CD4-positive, CD25-positive, alpha-beta regulatory T cell (primary cell): ENCODE measurements around the gene PDE6B. TPM values are rescaled to one million over a fixed set of nuclear protein-coding genes. Genes with fewer than 3 reads are reported as not detected.
A peak's percentile ranks its signal among the peaks of the same experiment; 100 is the strongest.
"Not testable (repeated sequence)": the region's sequence is repeated elsewhere in the genome, so short reads cannot be mapped to it uniquely, and the experiment has no call there.

Source experiments
- ATAC-seq, 2 donors: fragments of 150-1000 bp; cut with Tn5 transposase; one replicate each; pipeline ENCODE4 v1.10.0; 2021; ENCODE audit warnings: low read depth in 2 of 2, moderate number of reproducible peaks in 2 of 2, moderate library complexity in 1 of 2
- DNase-seq, 3 donors: peaks; one replicate each; pipeline versions ENCODE4 v3.0.0 to v3.0.0-alpha.2; 2012 to 2022; ENCODE audit warnings: mixed read lengths in 1 of 3
- H3K27ac ChIP-seq: one replicate; pipeline ENCODE4 v1.7.0; 2013; ENCODE audit warnings: mild to moderate bottlenecking, low read length; ENCODE audit not compliant: insufficient read depth, poor library complexity, severe bottlenecking
- H3K27me3 ChIP-seq: one replicate; pipeline ENCODE4 v1.7.0; 2013; ENCODE audit warnings: low read length; ENCODE audit not compliant: control insufficient read depth, insufficient read depth
- H3K36me3 ChIP-seq: one replicate; pipeline ENCODE4 v1.7.0; 2013; ENCODE audit warnings: mild to moderate bottlenecking, low read length, moderate library complexity; ENCODE audit not compliant: control insufficient read depth, insufficient read depth
- H3K4me1 ChIP-seq: 2 replicates; pipeline ENCODE4 v1.7.0; 2013; ENCODE audit warnings: mild to moderate bottlenecking, low read length; ENCODE audit not compliant: insufficient read depth, control insufficient read depth, poor library complexity, severe bottlenecking
- H3K4me3 ChIP-seq: one replicate; pipeline ENCODE4 v1.7.0; 2013; ENCODE audit warnings: low read depth, mild to moderate bottlenecking, low read length, moderate library complexity
- H3K9me3 ChIP-seq, 2 experiments: 1 replicate in 1 of 2; 2 replicates in 1 of 2; pipeline ENCODE4 v1.7.0; 2013; ENCODE audit warnings: low read length in 2 of 2, mild to moderate bottlenecking in 1 of 2, moderate library complexity in 1 of 2; ENCODE audit not compliant: control insufficient read depth in 2 of 2
- H3K27ac Mint-ChIP-seq, 3 donors: one replicate each; pipeline ENCODE4 v1.8.0; 2020 to 2022; ENCODE audit warnings: mild to moderate bottlenecking in 3 of 3, mixed read lengths in 3 of 3, moderate library complexity in 2 of 3
- H3K27me3 Mint-ChIP-seq: one replicate; pipeline ENCODE4 v1.8.0; 2022; ENCODE audit warnings: mild to moderate bottlenecking, mixed read lengths
- H3K36me3 Mint-ChIP-seq: one replicate; pipeline ENCODE4 v1.8.0; 2020; ENCODE audit warnings: mixed read lengths
- H3K4me1 Mint-ChIP-seq, 4 donors: one replicate each; pipeline ENCODE4 v1.8.0; 2020 to 2022; ENCODE audit warnings: mixed read lengths in 4 of 4, mild to moderate bottlenecking in 1 of 4
- H3K4me3 Mint-ChIP-seq, 4 donors: one replicate each; pipeline ENCODE4 v1.8.0; 2020 to 2022; ENCODE audit warnings: mild to moderate bottlenecking in 4 of 4, mixed read lengths in 4 of 4, moderate library complexity in 3 of 4
- H3K9me3 Mint-ChIP-seq, 7 donors: one replicate each; pipeline ENCODE4 v1.8.0; 2020 to 2022; ENCODE audit warnings: mixed read lengths in 7 of 7, mild to moderate bottlenecking in 3 of 7, moderate library complexity in 2 of 7
- polyA plus RNA-seq, 4 donors: library from polyadenylated mRNA; unstranded; fragments of 300-500 nt; fragmentation: Illumina TruSeq; gene quantifications; one replicate each; pipeline ENCODE4 v1.2.3, GENCODE V29; 2021
- total RNA-seq: library from RNA; stranded (reverse); gene quantifications from one replicate; pipeline ENCODE4 v1.2.3, GENCODE V29; 2022

PDE6B gene
- total and polyA plus RNA-seq, 5 donors from 2014 or later: 12.3 to 19.8 (median 13.8) TPM

DNA sequence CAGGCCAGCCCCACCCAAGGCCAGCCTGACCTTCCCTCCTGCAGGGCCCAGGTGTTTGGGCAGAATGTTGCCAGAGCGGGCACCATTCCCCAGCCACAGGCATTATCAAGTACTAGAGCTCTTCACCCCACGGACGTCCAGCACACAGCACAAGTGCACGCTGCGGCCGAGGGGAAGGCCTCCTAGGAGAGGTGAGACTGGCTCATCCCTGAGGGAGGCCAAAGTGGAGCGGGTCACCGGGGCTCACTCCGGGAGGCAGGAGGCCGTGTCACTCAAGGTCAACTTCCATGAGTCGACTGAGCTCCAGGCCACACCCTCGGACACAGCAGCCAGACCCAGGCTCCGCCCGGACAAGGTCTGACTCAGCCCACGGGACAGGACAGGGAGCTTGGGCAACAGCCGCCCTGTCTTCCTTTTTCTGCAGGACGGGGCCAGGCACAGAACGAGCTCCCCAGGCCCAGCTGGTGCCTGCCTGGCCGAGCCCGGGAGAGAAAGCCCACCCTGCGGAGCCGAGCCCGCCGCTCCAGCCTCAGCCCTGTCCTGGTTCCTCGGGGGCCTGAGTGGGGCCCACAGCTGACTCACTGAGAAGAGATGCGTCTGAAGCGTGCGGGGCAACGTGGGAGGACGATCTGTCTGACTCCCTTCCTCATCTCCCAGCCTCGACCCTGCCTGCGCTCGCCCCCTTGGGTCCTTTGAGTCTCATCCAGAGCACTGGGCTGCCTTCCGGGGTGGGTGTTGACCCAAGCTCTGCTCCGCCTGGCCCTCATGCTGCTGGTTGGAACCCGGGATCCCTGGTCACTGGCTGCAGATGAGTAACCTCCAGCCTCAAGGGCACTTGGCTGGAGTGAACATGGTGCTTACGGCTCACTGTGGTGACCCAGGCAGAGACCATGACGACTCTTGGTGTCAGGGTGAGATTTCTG, 61.9 kb downstream of the PDE6B start:
- Mint-ChIP-seq H3K27me3 (no peaks in the 10 kb centered on the region), H3K27ac (no peak overlapping the region), H3K4me1 (peaks cover 0 to 9% (median 2%) of the 10 kb centered on the region in 4 donors), H3K9me3 (no peaks in the 10 kb centered on the region), H3K4me3 (no peak overlapping the region), H3K36me3 (no peaks in the 10 kb centered on the region)
- Histone ChIP-seq H3K36me3 (no peaks in the 10 kb centered on the region), H3K27me3 (no peaks in the 10 kb centered on the region), H3K4me3 (no peak overlapping the region), H3K4me1 (peaks cover 8% of the 10 kb centered on the region), H3K9me3 (no peaks in the 10 kb centered on the region), H3K27ac (no peak overlapping the region)
- no peak for ATAC-seq
- peak in 1 of 3 donors; percentile 2 for DNase-seq

DNA sequence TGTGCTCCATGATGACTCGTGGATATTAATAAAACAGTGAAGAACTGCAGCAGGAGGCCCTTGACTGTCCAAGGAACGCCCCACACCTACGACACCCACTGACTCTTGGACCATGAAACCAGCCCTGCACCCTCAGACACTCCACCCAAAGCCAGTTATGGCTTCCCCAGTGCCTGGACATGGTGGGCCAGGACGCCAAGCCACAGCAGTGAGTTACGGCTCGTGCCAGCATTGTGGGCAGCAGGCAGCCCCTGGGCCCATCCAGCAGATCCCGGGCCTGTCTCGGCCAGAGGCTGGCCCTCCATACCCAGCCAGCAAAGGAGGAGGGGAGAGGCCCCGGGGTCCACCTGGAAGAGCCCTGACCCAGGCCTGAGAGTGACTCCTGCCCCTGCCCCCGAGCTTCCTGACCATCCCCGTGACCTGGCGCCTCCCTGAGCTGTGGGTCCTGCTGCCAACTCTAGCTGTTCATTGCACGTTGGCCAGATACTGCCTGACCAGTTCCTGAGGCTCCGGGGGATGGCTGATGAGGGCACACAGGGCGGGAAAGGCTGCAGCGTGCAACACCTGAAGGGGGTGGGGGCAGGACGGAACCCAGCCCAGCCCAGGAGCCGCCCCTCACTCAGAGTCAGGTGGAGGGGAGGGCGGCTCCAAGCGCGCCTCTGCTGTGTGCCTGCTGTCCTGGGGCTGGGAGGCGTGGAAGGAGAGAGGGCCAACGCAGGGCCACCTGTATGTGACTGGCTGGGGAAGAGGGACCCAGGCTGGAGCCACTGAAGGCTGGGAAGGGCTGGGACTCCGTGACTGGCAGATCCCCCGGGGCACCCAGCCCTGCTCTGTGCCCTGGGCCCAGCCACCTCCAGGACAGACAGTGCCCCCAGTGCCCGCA, 62.8 kb downstream of the PDE6B start:
- Histone ChIP-seq H3K9me3 (no peaks in the 10 kb centered on the region), H3K36me3 (no peaks in the 10 kb centered on the region), H3K27me3 (no peaks in the 10 kb centered on the region), H3K4me3 (no peak overlapping the region), H3K27ac (no peak overlapping the region), H3K4me1 (peaks cover 8% of the 10 kb centered on the region)
- DNase-seq (no peak), ATAC-seq (no peak)
- Mint-ChIP-seq H3K36me3 (no peaks in the 10 kb centered on the region), H3K27ac (no peak overlapping the region), H3K4me1 (peaks cover 0 to 7% (median 2%) of the 10 kb centered on the region in 4 donors), H3K4me3 (peak overlapping the region in 1 of 4 donors; percentile 57), H3K9me3 (no peaks in the 10 kb centered on the region), H3K27me3 (no peaks in the 10 kb centered on the region)

DNA sequence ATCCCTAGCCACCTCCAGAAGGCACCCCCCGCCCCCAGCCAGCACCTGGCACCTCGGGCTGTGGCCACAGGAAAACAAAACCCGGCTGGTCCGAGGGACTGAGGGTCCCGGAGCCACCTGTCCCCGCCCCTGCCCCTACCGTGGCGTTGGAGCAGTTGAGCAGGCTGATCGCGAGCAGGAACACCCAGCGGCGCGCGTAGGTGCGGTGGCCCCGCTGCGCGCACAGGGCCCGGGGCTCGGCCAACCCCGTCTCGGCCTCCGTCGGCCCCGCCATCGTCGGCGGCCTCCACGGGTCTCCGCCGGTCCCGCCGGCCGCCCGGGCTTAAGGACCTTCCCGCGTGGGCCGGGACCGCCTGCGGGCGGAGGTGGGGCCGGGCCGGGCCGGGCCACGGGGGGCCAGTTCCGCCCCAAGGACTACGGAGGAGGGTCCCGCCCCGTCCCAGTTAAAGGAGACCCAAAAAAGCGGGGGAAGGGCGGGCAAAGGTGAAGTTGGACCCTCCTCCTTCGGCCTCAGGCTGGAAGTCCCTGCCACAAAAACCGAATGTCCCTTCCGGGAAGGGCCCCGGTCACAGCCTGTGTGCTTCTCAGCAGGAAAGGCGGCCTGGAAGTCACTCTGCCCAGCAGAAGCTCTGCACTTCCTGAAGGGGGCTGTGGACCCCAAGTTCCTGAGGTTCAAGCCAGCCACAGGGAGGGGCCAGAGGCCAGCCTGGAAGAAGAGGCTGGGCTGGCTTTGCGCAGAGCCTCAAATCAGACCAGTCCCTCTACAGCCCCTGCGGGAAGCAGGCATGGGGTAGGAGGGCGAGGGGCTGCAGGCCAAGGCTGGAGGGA, 63.7 kb downstream of the PDE6B start, which contains the start of gene SLC49A3:
TSS of gene SLC49A3 (minus strand) at position 298 of the 828 bp plus-strand sequence. CDS start at position 274, 24 bp downstream.
- Mint-ChIP-seq H3K36me3 (no peaks in the 10 kb centered on the region), H3K4me1 (peaks cover 0 to 7% (median 2%) of the 10 kb centered on the region in 4 donors), H3K9me3 (no peaks in the 10 kb centered on the region), H3K27ac (no peak within 1 kb of the TSS), H3K4me3 (peak within 1 kb of the TSS in 2 of 4 donors; percentile 57 to 73), H3K27me3 (no peaks in the 10 kb centered on the region)
- Histone ChIP-seq H3K27me3 (no peaks in the 10 kb centered on the region), H3K9me3 (no peaks in the 10 kb centered on the region), H3K4me3 (no peak within 1 kb of the TSS), H3K36me3 (no peaks in the 10 kb centered on the region), H3K27ac (no peak within 1 kb of the TSS), H3K4me1 (peaks cover 8% of the 10 kb centered on the region)
- DNase-seq: no peak
- ATAC-seq: peak in 1 of 2 donors; percentile 41

DNA sequence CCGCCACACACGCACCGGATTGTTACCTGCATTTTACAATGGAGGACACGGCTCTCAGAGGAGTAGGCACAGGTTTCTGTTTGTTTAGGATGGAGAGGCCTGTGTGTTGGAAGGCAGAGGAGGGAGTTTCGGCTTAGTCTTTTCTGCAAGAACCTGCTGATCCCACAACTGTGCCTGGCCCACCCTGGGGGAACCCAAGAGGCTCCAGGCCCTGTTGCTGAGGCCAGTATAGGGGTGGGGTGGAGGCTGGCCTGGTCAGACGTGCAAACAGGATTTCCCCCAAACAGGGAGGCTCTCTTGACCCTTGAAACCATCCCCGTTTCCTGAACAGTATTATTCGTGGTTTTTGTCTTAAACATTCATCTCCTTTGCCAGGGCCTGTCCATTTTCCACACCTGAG, 64.3 kb downstream of the PDE6B start:
- no peaks in the 10 kb centered on the region for H3K27me3 Mint-ChIP-seq
- no peak overlapping the region for H3K27ac Mint-ChIP-seq
- Histone ChIP-seq H3K27ac (no peak overlapping the region), H3K27me3 (no peaks in the 10 kb centered on the region), H3K4me1 (peaks cover 8% of the 10 kb centered on the region), H3K36me3 (no peaks in the 10 kb centered on the region), H3K9me3 (no peaks in the 10 kb centered on the region), H3K4me3 (no peak overlapping the region)
- peak overlapping the region in 1 of 4 donors; percentile 73 for H3K4me3 Mint-ChIP-seq
- no peaks in the 10 kb centered on the region for H3K36me3 Mint-ChIP-seq
- no peaks in the 10 kb centered on the region for H3K9me3 Mint-ChIP-seq
- peaks cover 0 to 7% (median 2%) of the 10 kb centered on the region in 4 donors for H3K4me1 Mint-ChIP-seq
- ATAC-seq (no peak), DNase-seq (no peak)

DNA sequence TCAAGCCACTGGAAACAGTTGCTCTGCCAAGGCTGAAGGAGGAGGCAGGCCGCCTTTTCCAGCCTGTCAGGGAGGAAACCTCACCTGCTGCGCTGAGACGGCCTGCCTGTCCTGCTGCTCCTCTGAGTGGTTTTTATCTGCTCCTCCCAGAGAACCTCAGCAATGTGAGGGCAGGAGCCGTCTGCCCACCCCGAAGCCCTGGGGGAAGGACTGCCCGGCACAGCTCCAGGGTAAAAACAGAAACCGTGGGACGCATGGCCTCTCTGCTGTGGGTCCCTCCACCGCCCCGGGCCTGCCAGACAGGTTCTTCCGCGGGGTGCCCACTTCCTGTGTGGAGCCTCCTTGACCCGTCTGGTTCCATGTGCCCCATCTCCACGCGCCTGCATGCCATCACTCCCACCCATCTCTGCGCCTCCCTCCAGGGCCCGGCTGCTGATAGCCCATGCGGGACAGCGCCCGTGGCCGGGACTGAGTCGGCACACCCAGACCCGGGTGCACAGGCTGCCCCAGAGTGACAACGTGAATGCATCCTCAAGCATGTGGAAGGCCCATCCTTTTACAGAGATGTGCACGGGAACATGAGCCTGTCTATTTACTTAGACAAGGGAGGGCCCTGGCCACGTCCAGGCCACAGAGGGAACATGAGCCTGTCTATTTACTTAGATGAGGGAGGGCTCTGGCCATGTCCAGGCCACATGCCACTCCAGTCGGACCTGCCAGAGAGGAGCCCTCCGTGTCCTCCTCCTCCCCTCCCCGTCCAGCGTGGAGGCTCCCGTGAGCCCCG, 67.6 kb downstream of the PDE6B start:
- Histone ChIP-seq H3K27ac (no peak overlapping the region), H3K4me1 (peaks cover 8% of the 10 kb centered on the region), H3K36me3 (no peaks in the 10 kb centered on the region), H3K9me3 (no peaks in the 10 kb centered on the region), H3K4me3 (no peak overlapping the region), H3K27me3 (no peaks in the 10 kb centered on the region)
- Mint-ChIP-seq H3K4me1 (peaks cover 0 to under 1% (median 0%) of the 10 kb centered on the region in 4 donors), H3K36me3 (no peaks in the 10 kb centered on the region), H3K27me3 (no peaks in the 10 kb centered on the region), H3K4me3 (no peak overlapping the region), H3K27ac (no peak overlapping the region), H3K9me3 (no peaks in the 10 kb centered on the region)
- DNase-seq (no peak), ATAC-seq (no peak)

DNA sequence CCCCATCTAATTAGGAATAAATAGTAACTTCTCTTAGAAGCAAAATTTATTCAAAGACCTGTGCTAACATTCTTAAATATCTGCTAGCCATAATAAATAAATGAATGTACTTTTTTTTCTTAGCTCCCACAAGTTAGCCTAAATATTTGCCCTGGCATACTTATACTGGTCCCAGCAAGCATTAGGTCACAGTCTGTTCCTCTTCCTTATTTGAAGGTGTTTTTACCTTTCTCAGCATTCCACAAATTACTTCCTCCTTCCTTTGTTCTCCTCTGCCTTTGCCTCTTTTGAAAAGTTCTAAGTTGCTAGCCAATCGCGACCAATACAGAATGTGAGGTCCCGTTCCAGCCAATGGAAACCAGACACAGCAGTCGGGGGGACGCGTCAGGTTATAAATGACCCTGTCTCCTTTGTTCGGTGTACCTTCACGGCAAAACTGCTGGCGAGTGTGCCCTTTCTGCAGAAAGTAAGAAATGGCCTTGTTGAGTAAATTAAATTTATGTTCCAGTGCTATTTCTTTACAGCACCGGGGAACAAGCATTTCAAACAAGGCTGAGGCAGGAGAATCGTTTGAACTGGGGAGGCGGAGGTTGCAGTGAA, 69.1 kb downstream of the PDE6B start:
- not testable (repeated sequence) for H3K4me1 Mint-ChIP-seq, H3K27me3 ChIP-seq, H3K4me1 ChIP-seq, H3K36me3 Mint-ChIP-seq, H3K9me3 ChIP-seq, H3K27me3 Mint-ChIP-seq, H3K27ac ChIP-seq, H3K9me3 Mint-ChIP-seq, H3K36me3 ChIP-seq, DNase-seq, H3K4me3 ChIP-seq, ATAC-seq, H3K27ac Mint-ChIP-seq
- peak overlapping the region in 1 of 4 donors; percentile 13 for H3K4me3 Mint-ChIP-seq
